ENCODE data around the gene HCFC1. TPM values are rescaled to one million over a fixed set of nuclear protein-coding genes. Genes with fewer than 3 reads are reported as not detected.

Gene HCFC1
- total RNA-seq, 2 donors from 2014 or later: 36.6 to 80.5 TPM

DNA sequence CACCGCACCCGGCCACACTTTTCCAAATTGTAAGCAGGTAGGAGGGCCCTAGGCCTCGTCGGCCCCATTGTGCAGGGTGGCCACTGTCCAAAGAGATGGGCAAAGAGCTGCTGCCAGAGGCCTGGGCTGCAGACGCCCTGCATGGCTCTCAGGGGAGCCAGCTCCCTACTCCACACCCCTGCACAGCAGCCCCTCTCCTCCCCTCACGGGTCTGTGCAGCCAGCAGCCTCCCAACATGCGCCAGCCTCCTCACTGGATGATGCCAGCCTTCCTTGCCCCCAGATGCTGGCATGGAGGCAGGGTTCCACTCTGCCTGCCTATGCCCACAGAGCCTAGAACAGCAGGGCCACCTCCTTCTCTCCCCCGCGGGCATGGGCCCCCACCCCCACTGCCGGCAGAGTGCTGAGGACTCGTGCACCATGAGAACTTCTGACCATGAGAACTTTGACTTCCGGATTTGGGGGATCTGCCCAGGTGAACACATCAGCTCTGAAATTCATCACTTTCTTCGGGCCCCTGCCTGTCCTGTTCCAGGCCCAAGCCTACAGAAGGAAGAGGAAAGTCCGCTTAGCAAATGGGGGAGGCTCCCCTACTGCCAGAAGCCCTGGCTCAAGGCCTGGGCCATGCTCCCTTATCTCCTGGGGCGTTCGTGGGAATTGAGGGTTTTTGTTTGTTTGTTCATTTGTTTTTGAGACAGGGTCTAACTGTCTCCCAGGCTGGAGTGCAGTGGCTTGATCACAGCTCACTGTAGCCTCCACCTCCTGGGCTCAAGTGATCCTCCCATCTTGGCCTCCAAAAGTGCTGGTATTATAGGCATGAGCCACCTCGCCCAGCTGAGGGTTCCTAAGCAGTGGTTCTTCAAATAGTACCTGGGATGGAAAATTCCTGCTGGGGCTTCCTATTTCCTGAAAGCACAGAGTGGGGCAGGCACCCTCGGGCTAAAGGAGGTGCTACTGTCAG lies 40.0 kb upstream of the HCFC1 start:
- no peak for DNase-seq
- H3K9ac ChIP-seq (ENCODE audit: low read depth in 2 of 2, low read length in 2 of 2): no peak overlapping the region
- H3K4me1 ChIP-seq: no peaks in the 10 kb centered on the region
- H3K27ac ChIP-seq: no peak overlapping the region
- no peaks in the 10 kb centered on the region for H3K36me3 ChIP-seq
- no peaks in the 10 kb centered on the region for H3K9me3 ChIP-seq
- H3K27me3 ChIP-seq: peaks cover 5% of the 10 kb centered on the region
- TF ChIP-seq, protein P1, sequence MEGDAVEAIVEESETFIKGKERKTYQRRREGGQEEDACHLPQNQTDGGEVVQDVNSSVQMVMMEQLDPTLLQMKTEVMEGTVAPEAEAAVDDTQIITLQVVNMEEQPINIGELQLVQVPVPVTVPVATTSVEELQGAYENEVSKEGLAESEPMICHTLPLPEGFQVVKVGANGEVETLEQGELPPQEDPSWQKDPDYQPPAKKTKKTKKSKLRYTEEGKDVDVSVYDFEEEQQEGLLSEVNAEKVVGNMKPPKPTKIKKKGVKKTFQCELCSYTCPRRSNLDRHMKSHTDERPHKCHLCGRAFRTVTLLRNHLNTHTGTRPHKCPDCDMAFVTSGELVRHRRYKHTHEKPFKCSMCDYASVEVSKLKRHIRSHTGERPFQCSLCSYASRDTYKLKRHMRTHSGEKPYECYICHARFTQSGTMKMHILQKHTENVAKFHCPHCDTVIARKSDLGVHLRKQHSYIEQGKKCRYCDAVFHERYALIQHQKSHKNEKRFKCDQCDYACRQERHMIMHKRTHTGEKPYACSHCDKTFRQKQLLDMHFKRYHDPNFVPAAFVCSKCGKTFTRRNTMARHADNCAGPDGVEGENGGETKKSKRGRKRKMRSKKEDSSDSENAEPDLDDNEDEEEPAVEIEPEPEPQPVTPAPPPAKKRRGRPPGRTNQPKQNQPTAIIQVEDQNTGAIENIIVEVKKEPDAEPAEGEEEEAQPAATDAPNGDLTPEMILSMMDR (IDR thresholded peaks at IDR 0.05): no peak
- intact Hi-C loops (cut with DNase I): no loop called here
- H3K4me3 ChIP-seq: no peak overlapping the region

DNA sequence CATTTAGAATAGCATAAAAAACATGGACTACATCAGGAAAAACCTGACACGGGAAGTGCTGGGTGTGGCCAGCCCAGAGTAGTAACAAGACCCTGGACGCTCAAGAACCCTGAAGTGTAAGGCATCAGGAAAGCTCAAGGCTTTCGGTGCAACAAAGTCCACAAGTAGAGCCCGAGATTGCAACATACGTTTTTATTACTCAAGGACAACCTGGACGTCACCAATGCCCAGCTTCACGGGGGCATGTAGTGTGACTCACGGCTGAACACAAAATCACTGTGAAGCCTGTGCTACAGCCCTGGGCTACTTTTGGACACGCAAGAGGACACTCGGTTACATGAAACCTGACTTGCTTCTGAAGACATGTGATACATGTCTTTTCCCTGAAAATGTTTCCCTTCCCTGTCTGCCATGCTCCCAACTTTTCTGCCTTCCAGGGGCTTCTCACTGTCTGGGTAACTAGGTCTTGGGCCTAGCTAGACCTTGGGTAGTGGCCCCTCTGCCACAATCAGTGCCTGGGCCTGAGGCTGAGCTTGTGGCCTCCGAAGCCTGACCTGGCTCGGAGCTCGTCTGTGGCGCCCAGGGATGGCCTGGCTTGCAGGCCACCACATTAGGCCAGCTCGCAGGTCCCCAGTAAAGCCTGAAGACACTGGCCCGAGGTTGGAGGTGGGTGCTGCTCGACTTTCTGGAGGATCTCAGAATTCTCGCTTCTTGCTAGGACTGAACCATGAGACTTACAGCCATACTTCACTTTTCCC lies 38.9 kb upstream of the HCFC1 start:
- DNase-seq: no peak
- H3K9ac ChIP-seq (ENCODE audit: low read depth in 2 of 2, low read length in 2 of 2): no peak overlapping the region
- no peak overlapping the region for H3K27ac ChIP-seq
- H3K4me3 ChIP-seq: no peak overlapping the region
- TF ChIP-seq, protein P1 (IDR thresholded peaks at IDR 0.05): no peak
- no peaks in the 10 kb centered on the region for H3K9me3 ChIP-seq
- H3K27me3 ChIP-seq: peaks cover 5% of the 10 kb centered on the region
- no peaks in the 10 kb centered on the region for H3K36me3 ChIP-seq
- H3K4me1 ChIP-seq: no peaks in the 10 kb centered on the region
- intact Hi-C loops (cut with DNase I): no loop called here

DNA sequence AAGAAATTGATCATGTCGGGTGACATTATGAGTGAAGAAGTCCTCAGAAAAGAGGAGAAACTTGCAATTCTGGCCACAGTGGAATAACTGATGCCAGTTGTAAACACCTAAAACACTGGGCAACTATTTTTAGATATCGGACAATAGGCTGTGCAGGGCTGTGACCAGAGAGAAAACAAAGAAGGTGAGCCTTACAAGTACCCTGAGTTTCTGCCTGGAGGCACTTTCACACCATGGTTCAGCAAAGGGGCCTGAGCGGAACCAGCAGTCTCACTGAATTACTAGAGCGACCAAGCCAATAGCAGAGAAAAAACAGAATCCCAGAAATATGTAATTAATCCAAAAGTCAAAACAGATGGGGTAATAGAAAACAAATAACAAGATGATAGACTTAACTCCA lies 36.9 kb upstream of the HCFC1 start:
- intact Hi-C loops (cut with DNase I): no loop called here
- Histone ChIP-seq H3K4me1 (no peaks in the 10 kb centered on the region), H3K9me3 (no peaks in the 10 kb centered on the region), H3K27me3 (peaks cover 5% of the 10 kb centered on the region), H3K9ac (ENCODE audit: low read depth in 2 of 2, low read length in 2 of 2) (no peak overlapping the region), H3K27ac (no peak overlapping the region), H3K4me3 (no peak overlapping the region), H3K36me3 (no peaks in the 10 kb centered on the region)
- no peak for DNase-seq
- TF ChIP-seq, protein P1 (IDR thresholded peaks at IDR 0.05): no peak

DNA sequence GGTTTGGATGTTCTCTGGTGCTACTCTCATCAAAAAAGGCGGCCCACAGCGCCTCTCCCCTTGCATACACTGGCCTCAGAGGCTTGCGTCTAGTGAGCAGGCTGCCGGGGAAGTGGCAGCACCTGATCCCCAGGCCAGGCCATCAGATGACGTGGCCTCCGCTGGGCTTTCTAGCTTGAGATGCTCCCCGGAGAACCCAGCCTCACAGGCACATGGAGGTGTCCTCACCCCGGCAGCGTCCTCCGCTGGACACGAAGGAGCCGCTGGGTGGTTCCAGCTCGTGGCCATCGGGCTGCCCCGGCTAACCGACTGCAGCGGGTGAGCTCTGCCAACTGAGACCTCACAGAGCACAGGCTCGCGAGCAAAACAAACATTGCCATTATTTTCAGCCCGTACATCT lies 35.3 kb upstream of the HCFC1 start:
- TF ChIP-seq, protein P1 (IDR thresholded peaks at IDR 0.05): no peak
- no peaks in the 10 kb centered on the region for H3K36me3 ChIP-seq
- no peak overlapping the region for H3K27ac ChIP-seq

DNA sequence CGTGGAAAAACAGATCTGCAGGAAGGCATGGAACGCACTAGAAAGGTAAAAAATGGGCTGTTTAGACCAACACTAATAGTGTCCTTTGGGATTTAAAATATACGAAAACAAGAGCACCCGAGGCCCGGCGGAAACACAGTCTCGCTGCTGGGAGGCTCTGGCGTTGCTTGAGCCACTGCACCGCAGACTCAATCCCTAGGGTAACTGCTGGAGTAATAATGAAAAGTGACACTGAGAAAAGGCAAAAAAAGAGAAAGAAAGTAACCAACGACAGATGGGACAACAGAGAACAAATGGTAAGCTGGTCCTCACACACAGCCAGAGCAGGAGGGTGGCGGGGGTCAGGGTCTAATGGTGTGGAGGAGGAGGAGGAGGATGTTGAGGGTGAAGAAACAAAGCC lies 32.7 kb upstream of the HCFC1 start:
- Histone ChIP-seq H3K36me3 (no peaks in the 10 kb centered on the region), H3K4me3 (no peak overlapping the region), H3K9me3 (no peaks in the 10 kb centered on the region), H3K27me3 (no peaks in the 10 kb centered on the region), H3K9ac (ENCODE audit: low read depth in 2 of 2, low read length in 2 of 2) (no peak overlapping the region), H3K27ac (no peak overlapping the region), H3K4me1 (no peaks in the 10 kb centered on the region)
- no peak for DNase-seq
- intact Hi-C loops (cut with DNase I): no loop called here
- TF ChIP-seq, protein P1 (IDR thresholded peaks at IDR 0.05): no peak

More for the DNA sequence above, 35.3 kb upstream of the HCFC1 start:
- Histone ChIP-seq H3K4me1 (no peaks in the 10 kb centered on the region), H3K9ac (ENCODE audit: low read depth in 2 of 2, low read length in 2 of 2) (no peak overlapping the region), H3K4me3 (no peak overlapping the region), H3K27me3 (peaks cover 5% of the 10 kb centered on the region), H3K9me3 (no peaks in the 10 kb centered on the region)
- intact Hi-C loops (cut with DNase I): no loop called here
- no peak for DNase-seq
